ENCODE results near the gene XCL1. TPM values are rescaled to one million over a fixed set of nuclear protein-coding genes. Genes with fewer than 3 reads are reported as not detected.

The XCL1 gene
- total and polyA plus RNA-seq, 2 donors (not counting 1 experiment from before 2014, with no cell fraction given): not detected

DNA sequence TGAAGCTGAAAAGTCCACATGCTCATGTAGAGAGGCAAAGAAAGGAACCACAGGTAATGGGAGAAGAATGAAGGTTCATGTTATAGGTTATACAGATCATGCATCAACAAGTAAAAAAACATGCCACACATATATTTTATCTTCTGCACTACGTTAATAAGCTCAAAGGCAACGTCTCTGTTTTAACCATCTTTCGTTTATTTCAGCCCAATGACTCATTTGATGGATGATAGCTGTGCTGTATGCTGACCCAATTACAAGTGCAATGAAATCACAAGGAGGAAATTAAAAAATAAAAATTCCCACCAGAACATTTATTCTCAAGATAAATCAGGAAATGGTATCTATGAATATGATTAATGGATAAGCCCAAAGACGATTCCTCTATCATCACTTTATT is 24.6 kb downstream of the XCL1 start:
- H3K4me2 ChIP-seq (ENCODE audit: extremely low read depth, insufficient read depth, low read length): no peak overlapping the region
- TF ChIP-seq, protein P1, sequence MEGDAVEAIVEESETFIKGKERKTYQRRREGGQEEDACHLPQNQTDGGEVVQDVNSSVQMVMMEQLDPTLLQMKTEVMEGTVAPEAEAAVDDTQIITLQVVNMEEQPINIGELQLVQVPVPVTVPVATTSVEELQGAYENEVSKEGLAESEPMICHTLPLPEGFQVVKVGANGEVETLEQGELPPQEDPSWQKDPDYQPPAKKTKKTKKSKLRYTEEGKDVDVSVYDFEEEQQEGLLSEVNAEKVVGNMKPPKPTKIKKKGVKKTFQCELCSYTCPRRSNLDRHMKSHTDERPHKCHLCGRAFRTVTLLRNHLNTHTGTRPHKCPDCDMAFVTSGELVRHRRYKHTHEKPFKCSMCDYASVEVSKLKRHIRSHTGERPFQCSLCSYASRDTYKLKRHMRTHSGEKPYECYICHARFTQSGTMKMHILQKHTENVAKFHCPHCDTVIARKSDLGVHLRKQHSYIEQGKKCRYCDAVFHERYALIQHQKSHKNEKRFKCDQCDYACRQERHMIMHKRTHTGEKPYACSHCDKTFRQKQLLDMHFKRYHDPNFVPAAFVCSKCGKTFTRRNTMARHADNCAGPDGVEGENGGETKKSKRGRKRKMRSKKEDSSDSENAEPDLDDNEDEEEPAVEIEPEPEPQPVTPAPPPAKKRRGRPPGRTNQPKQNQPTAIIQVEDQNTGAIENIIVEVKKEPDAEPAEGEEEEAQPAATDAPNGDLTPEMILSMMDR (conservative IDR thresholded peaks at IDR 0.05 in 1 of 2, IDR thresholded peaks at IDR 0.05 in 1 of 2; ENCODE audit: low read depth in 1 of 2, low read length in 2 of 2): no peak
- no peak for TF ChIP-seq EZH2 (IDR thresholded peaks at IDR 0.05; ENCODE audit: low read length, missing control alignments)
- no peaks in the 10 kb centered on the region for H3K36me3 ChIP-seq (ENCODE audit: control insufficient read depth, insufficient read depth, low read length)
- H3K79me2 ChIP-seq (ENCODE audit: control insufficient read depth, insufficient read depth, low read length): no peaks in the 10 kb centered on the region
- no peaks in the 10 kb centered on the region for H3K4me1 ChIP-seq (ENCODE audit: control insufficient read depth, extremely low read depth, insufficient read depth, low read length)
- no peak overlapping the region for H2AFZ ChIP-seq (ENCODE audit: low read length)
- H3K27me3 ChIP-seq (ENCODE audit: control insufficient read depth, insufficient read depth, low read length): no peaks in the 10 kb centered on the region
- no peak overlapping the region for H3K9ac ChIP-seq (ENCODE audit: insufficient read depth, low read length)
- no peak overlapping the region for H3K4me3 ChIP-seq (replicated peaks in 1 of 4; ENCODE audit: control extremely low read depth in 1 of 4, insufficient read depth in 1 of 4, low read depth in 3 of 4, low read length in 4 of 4)
- DNase-seq (ENCODE audit: low read depth in 2 of 2): peak; percentile 16 to 64
- H3K9me3 ChIP-seq (ENCODE audit: control insufficient read depth, insufficient read depth, low read depth, low read length): no peaks in the 10 kb centered on the region
- H3K27ac ChIP-seq (ENCODE audit: insufficient read depth, low read length): no peak overlapping the region
- no peaks in the 10 kb centered on the region for H4K20me1 ChIP-seq (ENCODE audit: control insufficient read depth, extremely low read depth, insufficient read depth, low read length)

DNA sequence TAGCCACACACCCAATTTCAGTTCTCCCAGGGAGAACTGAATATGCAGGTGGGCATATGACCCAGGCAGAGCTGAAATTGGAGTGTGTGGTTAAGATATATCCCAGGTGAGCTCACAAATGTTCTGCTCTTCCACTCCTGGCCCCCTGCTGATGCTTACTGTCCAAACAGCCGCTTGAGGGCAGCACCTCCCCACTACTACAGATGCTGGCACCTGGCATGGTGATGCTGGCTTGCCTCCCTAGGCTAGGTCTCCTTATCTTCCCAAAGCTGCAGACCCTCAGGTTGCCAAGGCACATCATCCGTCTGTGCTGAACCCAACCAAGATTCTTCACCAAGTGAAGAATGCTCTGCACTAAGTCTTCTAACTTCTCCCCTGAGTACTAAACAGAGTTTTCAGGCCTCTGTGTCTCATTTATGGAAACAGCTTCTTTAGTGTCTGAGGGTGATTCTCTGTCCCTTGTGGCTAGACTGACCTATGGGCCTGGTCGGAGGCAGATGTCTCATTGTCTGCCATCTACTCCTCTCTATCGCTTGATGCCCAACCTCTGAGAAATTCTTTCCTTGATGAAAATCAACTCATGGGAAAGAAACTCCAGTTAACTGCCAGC is 27.2 kb downstream of the XCL1 start:
- H3K4me1 ChIP-seq (ENCODE audit: control insufficient read depth, extremely low read depth, insufficient read depth, low read length): no peaks in the 10 kb centered on the region
- H3K4me3 ChIP-seq (replicated peaks in 1 of 4; ENCODE audit: control extremely low read depth in 1 of 4, insufficient read depth in 1 of 4, low read depth in 3 of 4, low read length in 4 of 4): no peak overlapping the region
- H3K4me2 ChIP-seq (ENCODE audit: extremely low read depth, insufficient read depth, low read length): no peak overlapping the region
- H3K79me2 ChIP-seq (ENCODE audit: control insufficient read depth, insufficient read depth, low read length): no peaks in the 10 kb centered on the region
- H3K36me3 ChIP-seq (ENCODE audit: control insufficient read depth, insufficient read depth, low read length): no peaks in the 10 kb centered on the region
- no peaks in the 10 kb centered on the region for H3K27me3 ChIP-seq (ENCODE audit: control insufficient read depth, insufficient read depth, low read length)
- DNase-seq (ENCODE audit: low read depth in 2 of 2): peak; percentile 60 to 69
- no peak overlapping the region for H3K27ac ChIP-seq (ENCODE audit: insufficient read depth, low read length)
- no peak overlapping the region for H3K9ac ChIP-seq (ENCODE audit: insufficient read depth, low read length)
- no peak for TF ChIP-seq EZH2 (IDR thresholded peaks at IDR 0.05; ENCODE audit: low read length, missing control alignments)
- TF ChIP-seq, protein P1 (conservative IDR thresholded peaks at IDR 0.05 in 1 of 2, IDR thresholded peaks at IDR 0.05 in 1 of 2; ENCODE audit: low read depth in 1 of 2, low read length in 2 of 2): peak; percentile 81 to 88
- H2AFZ ChIP-seq (ENCODE audit: low read length): no peak overlapping the region
- no peaks in the 10 kb centered on the region for H3K9me3 ChIP-seq (ENCODE audit: control insufficient read depth, insufficient read depth, low read depth, low read length)
- no peaks in the 10 kb centered on the region for H4K20me1 ChIP-seq (ENCODE audit: control insufficient read depth, extremely low read depth, insufficient read depth, low read length)

- H3K36me3 ChIP-seq (ENCODE audit: control insufficient read depth, insufficient read depth, low read length): no peaks in the 10 kb centered on the region
- H3K9me3 ChIP-seq (ENCODE audit: control insufficient read depth, insufficient read depth, low read depth, low read length): no peaks in the 10 kb centered on the region
- H4K20me1 ChIP-seq (ENCODE audit: control insufficient read depth, extremely low read depth, insufficient read depth, low read length): no peaks in the 10 kb centered on the region
- no peaks in the 10 kb centered on the region for H3K79me2 ChIP-seq (ENCODE audit: control insufficient read depth, insufficient read depth, low read length)
- no peak overlapping the region for H2AFZ ChIP-seq (ENCODE audit: low read length)
- no peaks in the 10 kb centered on the region for H3K27me3 ChIP-seq (ENCODE audit: control insufficient read depth, insufficient read depth, low read length)
- no peak overlapping the region for H3K27ac ChIP-seq (ENCODE audit: insufficient read depth, low read length)
- H3K4me1 ChIP-seq (ENCODE audit: control insufficient read depth, extremely low read depth, insufficient read depth, low read length): no peaks in the 10 kb centered on the region
- DNase-seq (ENCODE audit: low read depth in 2 of 2): no peak
- H3K4me3 ChIP-seq (replicated peaks in 1 of 4; ENCODE audit: control extremely low read depth in 1 of 4, insufficient read depth in 1 of 4, low read depth in 3 of 4, low read length in 4 of 4): no peak overlapping the region
- TF ChIP-seq, protein P1 (conservative IDR thresholded peaks at IDR 0.05 in 1 of 2, IDR thresholded peaks at IDR 0.05 in 1 of 2; ENCODE audit: low read depth in 1 of 2, low read length in 2 of 2): no peak
- no peak for TF ChIP-seq EZH2 (IDR thresholded peaks at IDR 0.05; ENCODE audit: low read length, missing control alignments)
- no peak overlapping the region for H3K4me2 ChIP-seq (ENCODE audit: extremely low read depth, insufficient read depth, low read length)
- H3K9ac ChIP-seq (ENCODE audit: insufficient read depth, low read length): no peak overlapping the region
These were observed 29.0 kb downstream of the XCL1 start for GRCh38 chr1:168605443-168605842.

Measured in fibroblast of lung (primary cell).